K562 (cell line): ENCODE data around the gene MRPL33. TPM values are rescaled to one million over a fixed set of nuclear protein-coding genes. Genes with fewer than 3 reads are reported as not detected.

Experiments used
- ATAC-seq: fragments of 200-7000 bp; cut with Tn5 transposase; 3 replicates; pipeline ENCODE4 v1.9.1; 2020; ENCODE audit warnings: moderate library complexity
- BruUV-seq: library from RNA; stranded (reverse); fragments of 400-500 nt; replicated peaks from 2 replicates; lab custom pipeline; 2021; lab: Mats Ljungman, UMichigan
- CTCF ChIA-PET: fragments of 300-600 bp; formaldehyde crosslinking; extraction: SDS; loops from one replicate; lab custom pipeline; 2021; ENCODE audit warnings: low intra/inter-chr PET ratio; lab: Yijun Ruan, JAX
- POLR2A ChIA-PET: fragments of 300-600, 350-650 bp; sonication (Branson Sonifier 250); formaldehyde crosslinking; extraction: SDS; loops from one replicate; lab custom pipeline; 2021; ENCODE audit warnings: antibody characterized with exemption, inconsistent platforms; lab: Yijun Ruan, JAX
- DNase-seq, 4 experiments: peaks; one replicate each; pipeline versions ENCODE4 v3.0.0 to v3.0.0-alpha.2; 2011 to 2018; ENCODE audit warnings: low spot score in 3 of 4, mixed read lengths in 3 of 4; ENCODE audit errors: extremely low read depth in 1 of 4
- FAIRE-seq: peaks from 2 replicates; lab custom pipeline; 2011; peaks lifted over from hg19 to GRCh38; lab: Jason Lieb, UNC
- H2AFZ ChIP-seq: 2 replicates; pipeline ENCODE4 v1.6.0; 2011; ENCODE audit warnings: low read depth, low read length, control low read depth, inconsistent platforms
- H3K27ac ChIP-seq: fragments of 200-600 bp; 3 replicates; pipeline ENCODE4 v1.8.0; 2011; ENCODE audit warnings: low read depth, mild to moderate bottlenecking, control low read depth, inconsistent platforms, low read length, moderate library complexity, mixed read lengths; ENCODE audit errors: extremely low read depth
- H3K27me3 ChIP-seq, 2 experiments: fragments of 300-600 bp in 1 of 2; 2 replicates in 1 of 2; 3 replicates in 1 of 2; pipeline versions ENCODE4 v1.6.0 to v1.8.0; 2011; ENCODE audit warnings: inconsistent platforms in 2 of 2, low read length in 2 of 2, mild to moderate bottlenecking in 1 of 2, mixed read lengths in 1 of 2, moderate library complexity in 1 of 2; ENCODE audit not compliant: control insufficient read depth in 2 of 2, insufficient read depth in 2 of 2
- H3K36me3 ChIP-seq: fragments of 300-600 bp; 3 replicates; pipeline ENCODE4 v1.8.0; 2011; ENCODE audit warnings: mild to moderate bottlenecking, low read length, inconsistent platforms; ENCODE audit not compliant: control insufficient read depth, insufficient read depth
- H3K4me1 ChIP-seq, 2 experiments: fragments of 200-600 bp in 1 of 2; replicated peaks in 1 of 2; 2 replicates in 1 of 2; 3 replicates in 1 of 2; pipeline versions ENCODE4 v1.5.1 to v1.8.0; 2011; ENCODE audit warnings: inconsistent platforms in 2 of 2, low read length in 2 of 2, mild to moderate bottlenecking in 1 of 2, mixed read lengths in 1 of 2, moderate library complexity in 1 of 2; ENCODE audit not compliant: control insufficient read depth in 2 of 2, insufficient read depth in 2 of 2
- H3K4me2 ChIP-seq: 2 replicates; pipeline ENCODE4 v1.6.1; 2011; ENCODE audit warnings: low read length, control low read depth, inconsistent platforms, mixed read lengths; ENCODE audit not compliant: insufficient read depth
- H3K4me3 ChIP-seq: fragments of 200-600 bp; sonication (generic), shearing (Covaris generic); 2 replicates; pipeline ENCODE4 v1.5.1; 2016; ENCODE audit warnings: control low read depth, inconsistent platforms
- H3K79me2 ChIP-seq: fragments of 200-600 bp; 3 replicates; pipeline ENCODE4 v1.8.0; 2011; ENCODE audit warnings: low read length, inconsistent platforms; ENCODE audit not compliant: control insufficient read depth, insufficient read depth
- H3K9ac ChIP-seq, 2 experiments: 2 replicates each; pipeline versions ENCODE4 v1.6.0 to v1.6.1; 2011; ENCODE audit warnings: low read depth in 2 of 2, low read length in 2 of 2, control low read depth in 1 of 2, inconsistent platforms in 1 of 2, mild to moderate bottlenecking in 1 of 2, mixed read lengths in 1 of 2; ENCODE audit not compliant: insufficient read depth in 1 of 2
- H3K9me1 ChIP-seq: one replicate; pipeline ENCODE4 v1.6.0; 2011; ENCODE audit warnings: inconsistent platforms, mild to moderate bottlenecking, low read length, moderate library complexity; ENCODE audit not compliant: control insufficient read depth, insufficient read depth
- H3K9me3 ChIP-seq: replicated peaks from 2 replicates; pipeline ENCODE4 v1.5.1; 2011; ENCODE audit warnings: low read depth, low read length, inconsistent platforms; ENCODE audit not compliant: control insufficient read depth, insufficient read depth
- H4K20me1 ChIP-seq: replicated peaks from 2 replicates; pipeline ENCODE4 v1.6.1; 2011; ENCODE audit warnings: low read length, inconsistent platforms, mixed read lengths; ENCODE audit not compliant: control insufficient read depth, insufficient read depth
- IRF2 ChIP-seq: sonication (generic); formaldehyde crosslinking; IDR thresholded peaks from 2 replicates; pipeline ENCODE4 v1.8.1; 2022; ENCODE audit warnings: mild to moderate bottlenecking, missing genetic modification reagents
- NRF1 ChIP-seq, 2 experiments: fragments of 450-650 bp; IDR thresholded peaks in 1 of 2; conservative IDR thresholded peaks in 1 of 2; 2 replicates each; pipeline ENCODE4 v1.6.1; 2014; ENCODE audit warnings: mild to moderate bottlenecking in 2 of 2
- PCBP1 ChIP-seq: fragments of 200-400 bp; formaldehyde crosslinking; IDR thresholded peaks from 2 replicates; pipeline ENCODE4 v1.6.1; 2018; ENCODE audit warnings: mild to moderate bottlenecking, low read depth, low read length; ENCODE audit not compliant: poor library complexity, severe bottlenecking
- SAFB ChIP-seq: fragments of 200-400 bp; formaldehyde crosslinking; IDR thresholded peaks from 2 replicates; pipeline ENCODE4 v1.6.1; 2017; ENCODE audit warnings: low read depth, low read length, borderline replicate concordance
- SRF ChIP-seq, 2 experiments: fragments of 250-450, 450-650 bp in 1 of 2; sonication (Bioruptor Pico) in 1 of 2; sonication (generic) in 1 of 2; formaldehyde crosslinking; IDR thresholded peaks; 2 replicates each; pipeline versions ENCODE4 v1.5.0 to v1.5.1; 2020 to 2022; ENCODE audit warnings: mild to moderate bottlenecking in 1 of 2, missing genetic modification reagents in 1 of 2
- USF2 ChIP-seq: sonication (generic); formaldehyde crosslinking; IDR thresholded peaks from 2 replicates; pipeline ENCODE4 v1.5.0; 2020; ENCODE audit warnings: missing genetic modification reagents
- ZKSCAN1 ChIP-seq: fragments of 150-350 bp; IDR thresholded peaks from 2 replicates; pipeline ENCODE4 v1.6.1; 2016; ENCODE audit warnings: low read depth, low read length
- ZNF589 ChIP-seq: fragments of 200-800 bp; sonication (Bioruptor generic); IDR thresholded peaks from 2 replicates; pipeline ENCODE4 v1.6.1; 2016; ENCODE audit warnings: low read depth, missing genetic modification characterization, missing compliant biosample characterization
- WGBS: fragments of 100-300 bp; shearing (Covaris generic); methylation state at CpG from one replicate; pipeline ENCODE4 v1.1.6; 2016; ENCODE audit warnings: low coverage, mixed read lengths; ENCODE audit not compliant: insufficient coverage; ENCODE audit errors: missing lambda C conversion rate; 5-methylcytosine and 5-hydroxymethylcytosine counted together
- in situ Hi-C: fragments of 300-500 bp; cut with MboI; formaldehyde crosslinking; loops from 4 replicates; pipeline ENCODE4 v1.15.0; 2018; ENCODE audit warnings: inconsistent platforms, mixed read lengths
- intact Hi-C: fragments of 100-400 bp; cut with micrococcal nuclease; formaldehyde crosslinking; loops from 2 replicates; pipeline ENCODE4 v1.14.2; 2022
- polyA plus RNA-seq, 8 experiments: library from polyadenylated mRNA; depleted of rRNA in 4 of 8; stranded (reverse) in 5 of 8; unstranded in 3 of 8; fragments of >200 nt; fragmentation: Nextera tagmentation in 2 of 8; fragmentation: Illumina TruSeq in 1 of 8; extraction: Ambion mirVana in 2 of 8; extraction: Trizol in 1 of 8; gene quantifications; 2 replicates each; pipeline versions ENCODE4 v1.2.1 to v1.2.3, GENCODE V29; 2011 to 2014; ENCODE audit warnings: inconsistent platforms in 1 of 8, missing spikeins in 1 of 8
- total RNA-seq, 7 experiments: library from RNA; depleted of rRNA in 6 of 7; stranded (reverse); fragments of >200 nt in 6 of 7; fragmentation: Illumina TruSeq in 2 of 7; extraction: Trizol in 2 of 7; gene quantifications; 2 replicates each; pipeline versions ENCODE4 v1.2.1 to v1.2.3, GENCODE V29; 2011 to 2021; ENCODE audit warnings: low replicate concordance in 1 of 7

The MRPL33 gene
- total and polyA plus RNA-seq, 9 of the 15 experiments (the other 6 are each of a cell fraction or from before 2014, with no cell fraction given), result 68.3 to 338 (median 226) TPM

GRCh38 chr2:27782701-27783100 lies 11.2 kb downstream of the MRPL33 start:
- DNase-seq, result no peak
- no peaks in the 10 kb centered on the region; the same call in 1 of the 2 replicates for H4K20me1 ChIP-seq
- 0 out of 3 replicates have a peak, but pooled peaks cover 2% of the 10 kb centered on the region for H3K79me2 ChIP-seq
- H3K9ac ChIP-seq, result no peak overlapping the region
- H3K27me3 ChIP-seq, result no peaks in the 10 kb centered on the region
- no peak overlapping the region for H3K27ac ChIP-seq
- H3K4me3 ChIP-seq, result no peak overlapping the region
- BruUV-seq, result no TSS peak
- H3K4me2 ChIP-seq, result no peak overlapping the region
- H3K36me3 ChIP-seq, result peaks cover 24% of the 10 kb centered on the region; the same call in 1 of the 3 replicates
- no peaks in the 10 kb centered on the region for H3K9me3 ChIP-seq
- intact Hi-C loops, result no loop called here
- POLR2A ChIA-PET, result interaction anchor here (0.6 to 1.6 kb wide), 2 partner anchors 9 to 596 kb away, joined by 3 to 4 read pairs; no protein-coding TSS in a partner anchor
- ATAC-seq, result no peak
- 86% methylated on average over 1 of the region's 1 CpG for WGBS
- H2AFZ ChIP-seq, result no peak overlapping the region
- H3K4me1 ChIP-seq, result no peaks in the 10 kb centered on the region
- no peaks in the 10 kb centered on the region for H3K9me1 ChIP-seq
- CTCF ChIA-PET, result no interaction called here
- no peak for FAIRE-seq
- in situ Hi-C loops, result no loop called here
- no peak for TF ChIP-seq IRF2 (CRISPR knock-in tag)
- TF ChIP-seq SAFB, result no peak
- TF ChIP-seq PCBP1, result no peak

- in situ Hi-C loops (no loop called here), intact Hi-C loops (no loop called here)
- ChIA-PET POLR2A (interaction anchor here (2.3 kb wide), 1 partner anchor 18 kb away, joined by 8 read pairs; the partner anchor contains the start of gene MRPL33), CTCF (no interaction called here)
- TF ChIP-seq ZNF589 (no peak), USF2 (no peak), SRF (CRISPR knock-in tag; IDR thresholded peaks at IDR 0.05) (no peak), ZKSCAN1 (no peak), NRF1 (conservative IDR thresholded peaks at IDR 0.05 in 1 of 2, IDR thresholded peaks at IDR 0.05 in 1 of 2) (no peak)
- H3K4me1 ChIP-seq, result no peaks in the 10 kb centered on the region
- H2AFZ ChIP-seq, result no peak overlapping the region
- H4K20me1 ChIP-seq, result no peaks in the 10 kb centered on the region
- FAIRE-seq (no peak), DNase-seq (no peak), ATAC-seq (no peak)
- H3K27ac ChIP-seq, result no peak overlapping the region
- no peak overlapping the region for H3K4me2 ChIP-seq
- no peak overlapping the region for H3K4me3 ChIP-seq
- no peaks in the 10 kb centered on the region for H3K36me3 ChIP-seq
- H3K27me3 ChIP-seq, result peaks cover 0 to 4% of the 10 kb centered on the region in 2 experiments; a peak in 2 of 5 replicates
- WGBS, result 50% methylated on average over 1 of the region's 1 CpG
- H3K9me1 ChIP-seq, result no peaks in the 10 kb centered on the region
- H3K9me3 ChIP-seq, result no peaks in the 10 kb centered on the region
- no peak overlapping the region for H3K9ac ChIP-seq
- BruUV-seq, result no TSS peak
- no peaks in the 10 kb centered on the region for H3K79me2 ChIP-seq
Observed at GRCh38 chr2:27790796-27791195, 19.3 kb downstream of the MRPL33 start.
